Measurements from ENCODE around the gene SLC2A1.

SLC2A1 gene

GRCh38 chr1:42889264-42889663 is 69.4 kb downstream of the SLC2A1 start:
- no peak for DNase-seq (ENCODE audit: low spot score)

GRCh38 chr1:42888013-42888633 is 70.5 kb downstream of the SLC2A1 start:
- DNase-seq (ENCODE audit: low spot score): no peak

- no peak for DNase-seq (ENCODE audit: low spot score)
Observed at GRCh38 chr1:42887366-42887765, 71.3 kb downstream of the SLC2A1 start.

- no peak for DNase-seq (ENCODE audit: low spot score)
Observed at GRCh38 chr1:42886800-42887199, 71.9 kb downstream of the SLC2A1 start.

- DNase-seq (ENCODE audit: low spot score): no peak
Observed at GRCh38 chr1:42886046-42886739, 72.5 kb downstream of the SLC2A1 start.

- DNase-seq (ENCODE audit: low spot score): no peak
Observed at GRCh38 chr1:42880384-42880783, 78.3 kb downstream of the SLC2A1 start.

GRCh38 chr1:42877380-42877779 is 81.3 kb downstream of the SLC2A1 start:
- DNase-seq (ENCODE audit: low spot score): no peak

- DNase-seq (ENCODE audit: low spot score): no peak
Observed at GRCh38 chr1:42876009-42876408, 82.7 kb downstream of the SLC2A1 start.

Data from CD4-positive, alpha-beta T cell treated with Interleukin-2 at 100 ng/mL for 4 hours (primary cell).